ENCODE results near the gene CHPT1.
A peak's percentile ranks its signal among the peaks of the same experiment; 100 is the strongest.

Gene CHPT1

DNA sequence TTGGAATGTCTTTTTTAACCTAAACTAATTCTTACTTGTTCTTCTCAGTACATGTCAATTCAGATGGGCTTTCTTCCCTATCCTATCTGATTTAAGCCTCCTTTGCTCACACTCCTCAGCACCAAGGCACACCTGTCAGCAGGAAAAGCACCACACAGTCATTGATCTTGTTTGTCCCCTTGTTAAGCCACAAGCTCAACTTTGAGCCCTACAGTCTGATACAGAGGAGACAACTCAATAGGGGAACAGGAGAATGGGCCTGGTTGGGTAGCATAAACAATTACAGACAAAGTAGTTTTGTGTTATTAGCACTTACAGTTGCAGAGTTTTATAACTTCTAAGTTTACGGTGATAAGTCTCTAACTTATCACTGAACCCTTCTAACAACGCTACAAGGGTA, 71.3 kb downstream of the CHPT1 start:
- no peak for DNase-seq

DNA sequence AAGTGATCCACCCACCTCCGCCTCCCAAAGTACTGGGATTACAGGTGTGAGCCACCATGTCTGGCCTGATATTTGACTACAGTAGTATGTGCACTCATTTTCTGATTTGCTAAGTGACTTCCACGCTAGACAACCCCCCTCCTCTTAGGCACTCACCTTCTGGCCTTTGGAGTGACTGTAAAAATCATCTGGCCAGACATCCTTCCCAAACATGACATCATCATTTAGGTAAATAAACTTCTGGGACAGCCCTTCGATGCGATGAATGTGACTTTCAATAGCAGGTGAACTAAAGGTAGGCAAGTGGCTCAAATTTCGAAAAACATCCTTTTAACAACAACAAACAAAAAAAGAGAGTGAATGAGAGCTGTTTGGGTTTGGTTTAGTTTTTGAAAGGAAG, 72.4 kb downstream of the CHPT1 start:
- DNase-seq = no peak

DNA sequence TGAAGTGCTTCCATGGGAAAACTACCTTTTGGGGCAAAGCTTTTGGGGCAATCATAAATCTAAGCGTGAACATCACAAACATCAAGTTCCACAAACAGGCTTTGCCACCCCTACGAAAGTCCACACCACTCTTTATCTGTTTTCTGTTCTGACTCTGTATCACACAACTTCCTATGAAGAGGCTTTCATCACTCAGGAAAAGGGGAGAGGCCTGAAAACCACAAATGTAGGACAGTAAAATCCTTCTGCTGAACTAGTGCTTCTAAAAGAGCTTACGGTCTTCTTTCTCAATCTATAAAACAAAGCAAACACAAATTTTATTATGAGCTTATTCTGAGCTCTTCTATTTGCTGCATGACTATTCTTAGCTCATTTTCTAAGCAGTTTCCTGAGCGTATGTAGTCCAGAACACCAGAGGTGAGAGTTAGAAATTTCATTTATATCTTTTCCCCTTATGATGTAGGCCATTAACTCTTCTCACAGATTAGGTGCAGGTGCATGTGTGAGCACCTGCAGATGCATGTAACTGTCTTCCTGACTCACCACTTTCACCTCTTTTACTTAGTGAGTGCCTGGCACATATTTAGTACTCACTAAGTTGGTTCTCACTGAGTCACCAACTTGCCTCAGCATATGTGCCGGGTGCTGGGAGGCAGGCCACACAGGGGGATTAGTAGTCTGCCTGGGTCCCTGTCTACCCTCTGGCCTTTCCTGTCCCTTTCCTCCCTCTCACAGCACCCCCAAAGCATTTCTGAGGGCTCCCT, 74.8 kb downstream of the CHPT1 start:
- DNase-seq = peak; percentile 48 to 66 (median 65)

DNA sequence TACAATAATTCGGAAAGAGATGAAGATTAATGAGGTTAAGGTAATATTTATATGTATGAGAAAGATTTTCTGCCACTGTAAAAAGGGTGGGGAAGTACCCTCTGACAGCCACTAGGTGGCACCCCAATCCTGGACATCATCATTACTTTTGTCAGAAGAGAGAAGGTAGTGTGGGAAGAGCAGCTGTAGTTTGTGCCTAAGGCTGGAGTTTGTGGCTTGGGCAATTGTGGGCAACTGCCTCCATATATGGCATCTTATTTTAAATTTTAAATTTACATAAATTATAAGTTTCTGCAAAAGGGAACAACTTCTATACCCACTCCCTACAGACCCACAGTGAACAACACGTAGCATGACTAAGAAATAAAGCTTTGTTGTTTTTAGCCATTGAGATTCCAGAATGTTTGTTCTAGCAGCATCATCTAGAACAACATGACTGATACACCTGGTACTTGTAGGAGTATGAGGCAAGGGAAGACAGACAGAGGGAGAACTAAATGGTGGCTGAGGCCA, 76.3 kb downstream of the CHPT1 start:
- peak; percentile 83 to 87 (median 85) for DNase-seq

DNA sequence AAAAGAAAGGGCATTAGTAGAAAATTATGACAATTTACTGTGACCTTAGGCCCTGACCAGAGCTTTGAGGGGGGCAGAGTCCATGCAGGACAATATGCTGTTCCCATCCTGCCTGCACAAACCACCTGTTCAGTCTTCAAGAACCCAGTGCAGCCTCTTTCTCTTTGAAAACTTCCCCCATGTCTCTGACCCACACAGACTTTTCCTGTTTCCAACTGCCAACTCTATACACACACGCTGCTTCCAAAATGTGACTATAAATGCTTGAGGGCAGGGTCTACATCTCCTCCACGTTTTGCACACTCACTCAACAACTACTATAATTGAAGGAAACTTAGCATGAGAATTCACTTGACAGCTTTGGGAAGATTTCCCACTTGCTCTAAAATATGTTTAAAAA, 78.4 kb downstream of the CHPT1 start:
- no peak for DNase-seq

DNA sequence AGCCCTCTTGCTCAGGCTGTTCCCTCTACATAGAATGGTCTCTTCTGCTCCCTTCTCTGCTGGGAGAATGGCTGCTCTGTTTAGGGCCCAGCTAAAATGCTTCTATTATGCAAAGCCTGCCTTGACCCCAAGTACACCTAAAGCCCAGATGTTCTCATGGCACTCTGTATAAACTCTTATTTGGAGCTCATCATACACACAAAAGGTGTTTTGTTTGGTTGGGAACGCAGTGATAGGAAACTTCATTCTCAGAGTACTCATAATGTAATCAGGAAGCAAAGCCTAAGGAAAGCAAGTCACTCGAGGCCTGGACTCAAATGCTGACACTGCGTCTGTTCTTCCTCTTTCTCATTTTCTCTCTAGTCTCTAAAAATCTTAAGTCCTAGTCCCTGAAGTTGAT, 80.0 kb downstream of the CHPT1 start:
- DNase-seq = peak; percentile 60 to 72 (median 70)

GRCh38 chr12:101777978-101778377, 80.5 kb downstream of the CHPT1 start:
- DNase-seq = no peak
